Measurements from ENCODE around the gene UGT1A5.

UGT1A5 gene

GRCh38 chr2:233807966-233808935 lies 95.5 kb downstream of the UGT1A5 start:
- no peak for DNase-seq

- no peak for DNase-seq
Measured at GRCh38 chr2:233810385-233810784, 97.7 kb downstream of the UGT1A5 start.

- DNase-seq, result no peak
Measured at GRCh38 chr2:233811087-233811486, 98.4 kb downstream of the UGT1A5 start.

GRCh38 chr2:233811732-233812131 lies 99.0 kb downstream of the UGT1A5 start:
- DNase-seq, result no peak

- DNase-seq, result no peak
Measured at GRCh38 chr2:233813236-233814055, 100.7 kb downstream of the UGT1A5 start.

GRCh38 chr2:233814056-233814835 lies 101.5 kb downstream of the UGT1A5 start:
- no peak for DNase-seq

GRCh38 chr2:233815861-233816260 lies 103.2 kb downstream of the UGT1A5 start:
- no peak for DNase-seq

- DNase-seq, result no peak
Measured at GRCh38 chr2:233816334-233816733, 103.6 kb downstream of the UGT1A5 start.

GRCh38 chr2:233816771-233817170 lies 104.1 kb downstream of the UGT1A5 start:
- no peak for DNase-seq

GRCh38 chr2:233817361-233817911 lies 104.7 kb downstream of the UGT1A5 start:
- no peak for DNase-seq

- DNase-seq, result no peak
Measured at GRCh38 chr2:233817995-233818638, 105.4 kb downstream of the UGT1A5 start.

GRCh38 chr2:233818639-233819621 lies 106.2 kb downstream of the UGT1A5 start:
- DNase-seq, result no peak

- DNase-seq, result no peak
Measured at GRCh38 chr2:233819884-233820773, 107.4 kb downstream of the UGT1A5 start.

- no peak for DNase-seq
Measured at GRCh38 chr2:233820774-233821105, 108.0 kb downstream of the UGT1A5 start.

- no peak for DNase-seq
Measured at GRCh38 chr2:233821196-233821595, 108.5 kb downstream of the UGT1A5 start.

GRCh38 chr2:233821709-233822100 lies 109.0 kb downstream of the UGT1A5 start:
- no peak for DNase-seq

- DNase-seq, result no peak
Measured at GRCh38 chr2:233822101-233822771, 109.5 kb downstream of the UGT1A5 start.
